OCI-LY3 (cell line): ENCODE measurements around the gene FGD4.

Experiments
- CTCF ChIP-seq: fragments of 200-600, 300-600 bp; sonication (generic); IDR thresholded peaks from 2 replicates; pipeline ENCODE4 v1.5.1; 2014; ENCODE audit warnings: antibody characterized with exemption, low read length, low read depth
- EZH2phosphoT487 ChIP-seq: fragments of 200-600 bp; shearing (Covaris generic); IDR thresholded peaks from 2 replicates; pipeline ENCODE4 v1.6.1; 2018; ENCODE audit warnings: antibody characterized with exemption, mixed run types, low read depth

DNA sequence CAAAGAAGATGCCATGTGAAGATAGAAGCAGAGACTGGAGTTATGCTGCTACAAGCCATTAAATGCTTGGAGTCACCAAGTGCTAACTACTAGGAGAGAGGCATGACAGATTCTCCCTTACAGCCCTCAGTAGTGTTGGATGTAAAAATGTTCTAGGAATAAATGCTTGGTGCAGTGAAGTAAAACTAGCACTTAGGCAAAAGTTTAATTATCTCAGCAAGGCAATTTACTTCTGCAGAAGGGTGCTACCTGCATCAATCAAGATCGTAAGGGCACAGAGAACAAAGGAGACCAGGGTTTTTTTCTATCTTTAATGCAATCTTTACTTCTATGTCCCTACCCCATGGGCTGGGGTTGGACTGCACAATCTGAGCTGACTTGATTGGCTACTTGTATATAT lies 270.2 kb downstream of the FGD4 start:
- TF ChIP-seq CTCF (no peak), EZH2phosphoT487 (no peak)
